ENCODE measurements around the gene PPP2R2C.

GRCh38 chr4:6369924-6370645 lies 102.3 kb downstream of the PPP2R2C start:
- TF ChIP-seq CTCF (IDR thresholded peaks at IDR 0.05): no peak
- no peak for TF ChIP-seq SIN3A (IDR thresholded peaks at IDR 0.05; ENCODE audit: borderline replicate concordance, insufficient read depth, low read depth, low read length)
- TF ChIP-seq REST (IDR thresholded peaks at IDR 0.05; ENCODE audit: insufficient read depth in 1 of 2, low read depth in 2 of 2, low read length in 1 of 2): no peak
